T-helper 2 cell treated with Interferon-gamma antibody and Interleukin-4, amounts not matched to agents 100 ng/mL and 5 ng/mL, for 36 hours (primary cell): ENCODE measurements around the gene CLIP4. TPM values are rescaled to one million over a fixed set of nuclear protein-coding genes. Genes with fewer than 3 reads are reported as not detected.
"Not testable (repeated sequence)": the region's sequence is repeated elsewhere in the genome, so short reads cannot be mapped to it uniquely, and the experiment has no call there.

ENCODE experiments used
- intact Hi-C: fragments of 100-400 bp; cut with micrococcal nuclease; formaldehyde crosslinking; loops from one replicate; pipeline ENCODE4 v1.15.1; 2023
- total RNA-seq: library from RNA; stranded (reverse); gene quantifications from 2 replicates; pipeline ENCODE4 v1.2.3, GENCODE V29; 2022

The CLIP4 gene
- total RNA-seq: 27.8 and 28.2 TPM in 2 replicates

GRCh38 chr2:29114946-29115609 lies at the start of gene CLIP4:
Gene CLIP4, plus strand, starts transcription at chr2:29115415. Its CDS starts 5,974 bp downstream, at chr2:29121389.
- intact Hi-C loops: loop anchor here (5.0 kb wide), 3 partner anchors 82 to 1223 kb away; partner anchors contain the start of genes BABAM2, PPP1CB and RBKS

GRCh38 chr2:29066271-29066860 lies 48.8 kb upstream of the CLIP4 start:
- intact Hi-C loops: no loop called here

- intact Hi-C loops: no loop called here
Observed at GRCh38 chr2:29066997-29067605, 48.1 kb upstream of the CLIP4 start.

- intact Hi-C loops: no loop called here
Observed at GRCh38 chr2:29068513-29068912, 46.7 kb upstream of the CLIP4 start.

- intact Hi-C loops: no loop called here
Observed at GRCh38 chr2:29070526-29070925, 44.7 kb upstream of the CLIP4 start.

- intact Hi-C loops: no loop called here
Observed at GRCh38 chr2:29071032-29071975, 43.9 kb upstream of the CLIP4 start.

GRCh38 chr2:29072251-29072650 lies 43.0 kb upstream of the CLIP4 start:
- intact Hi-C loops: no loop called here

GRCh38 chr2:29072971-29073725 lies 42.1 kb upstream of the CLIP4 start:
- intact Hi-C loops: no loop called here

GRCh38 chr2:29073933-29074332 lies 41.3 kb upstream of the CLIP4 start:
- intact Hi-C loops: no loop called here

GRCh38 chr2:29074411-29074810 lies 40.8 kb upstream of the CLIP4 start, which contains the start of gene PCARE:
Gene PCARE, minus strand, starts transcription at chr2:29074523. Its CDS starts 262 bp downstream, at chr2:29074261.
- intact Hi-C loops: no loop called here

- intact Hi-C loops: no loop called here
Observed at GRCh38 chr2:29075894-29076705, 39.1 kb upstream of the CLIP4 start.

GRCh38 chr2:29079887-29080286 lies 35.3 kb upstream of the CLIP4 start:
- intact Hi-C loops: no loop called here

- intact Hi-C loops: no loop called here
Observed at GRCh38 chr2:29080886-29081743, 34.1 kb upstream of the CLIP4 start.

- intact Hi-C loops: no loop called here
Observed at GRCh38 chr2:29082804-29083495, 32.3 kb upstream of the CLIP4 start.

- intact Hi-C loops: no loop called here
Observed at GRCh38 chr2:29084554-29084953, 30.7 kb upstream of the CLIP4 start.

- intact Hi-C loops: not testable (repeated sequence)
Observed at GRCh38 chr2:29090311-29090710, 24.9 kb upstream of the CLIP4 start.

GRCh38 chr2:29096969-29097368 lies 18.2 kb upstream of the CLIP4 start:
- intact Hi-C loops: no loop called here

- intact Hi-C loops: no loop called here
Observed at GRCh38 chr2:29097569-29097968, 17.6 kb upstream of the CLIP4 start.
